H1 (cell line): ENCODE results near the gene PLEKHG2.

ENCODE experiments used
- CTCF ChIP-seq, 3 experiments: IDR thresholded peaks; 1 replicate in 2 of 3; 2 replicates in 1 of 3; pipeline versions ENCODE4 v1.5.1 to v1.6.1; 2011; ENCODE audit warnings: low read length in 3 of 3, mild to moderate bottlenecking in 3 of 3, inconsistent platforms in 2 of 3, low read depth in 1 of 3, moderate library complexity in 1 of 3; ENCODE audit not compliant: insufficient read depth in 1 of 3; ENCODE audit errors: control extremely low read depth in 1 of 3
- EZH2 ChIP-seq: fragments of 200-600 bp; sonication (generic); IDR thresholded peaks from 2 replicates; pipeline ENCODE4 v1.7.1; 2012; ENCODE audit warnings: low read depth, mild to moderate bottlenecking, moderate library complexity, low read length, inconsistent platforms; ENCODE audit not compliant: severe bottlenecking
- POLR2A ChIP-seq, 2 experiments: IDR thresholded peaks; 1 replicate in 1 of 2; 2 replicates in 1 of 2; pipeline ENCODE4 v1.6.1; 2011; ENCODE audit warnings: low read depth in 2 of 2, low read length in 2 of 2, mild to moderate bottlenecking in 2 of 2; ENCODE audit errors: control extremely low read depth in 1 of 2
- POLR2AphosphoS5 ChIP-seq: IDR thresholded peaks from 2 replicates; pipeline ENCODE4 v1.6.1; 2011; ENCODE audit warnings: low read depth, low read length
- SRF ChIP-seq: IDR thresholded peaks from 2 replicates; pipeline ENCODE4 v1.6.1; 2011; ENCODE audit warnings: mild to moderate bottlenecking, low read depth, low read length, moderate library complexity

- TF ChIP-seq CTCF (IDR thresholded peaks at IDR 0.05; ENCODE audit: control extremely low read depth in 1 of 3, insufficient read depth in 1 of 3, low read depth in 1 of 3, low read length in 3 of 3) = no peak
- TF ChIP-seq POLR2AphosphoS5 = peak; percentile 78
- TF ChIP-seq EZH2 = no peak
- no peak for TF ChIP-seq SRF
- no peak; a peak in 1 of 3 replicates for TF ChIP-seq POLR2A (IDR thresholded peaks at IDR 0.05; ENCODE audit: control extremely low read depth in 1 of 2, low read depth in 2 of 2, low read length in 2 of 2)
These were observed 21.1 kb downstream of the PLEKHG2 start for GRCh38 chr19:39433480-39434079.
